HepG2 (cell line): ENCODE measurements around the gene QSER1. TPM values are rescaled to one million over a fixed set of nuclear protein-coding genes. Genes with fewer than 3 reads are reported as not detected.
A peak's percentile ranks its signal among the peaks of the same experiment; 100 is the strongest.

Experiments
- ATAC-seq: fragments of 200-7000 bp; cut with Tn5 transposase; 3 replicates; pipeline ENCODE4 v1.9.1; 2020; ENCODE audit warnings: mild to moderate bottlenecking, moderate library complexity
- BruUV-seq: library from RNA; stranded (reverse); fragments of 400-500 nt; replicated peaks from 2 replicates; lab custom pipeline; 2021; lab: Mats Ljungman, UMichigan
- CTCF ChIA-PET: fragments of 300-600 bp; formaldehyde crosslinking; extraction: SDS; loops from one replicate; lab custom pipeline; 2021; ENCODE audit warnings: low total read pairs, inconsistent platforms, low intra/inter-chr PET ratio; lab: Yijun Ruan, JAX
- POLR2A ChIA-PET: fragments of 350-600 bp; sonication (Branson Sonifier 250); formaldehyde crosslinking; loops from one replicate; lab custom pipeline; 2020; ENCODE audit warnings: antibody characterized with exemption, inconsistent platforms; lab: Yijun Ruan, JAX
- DNase-seq: peaks from one replicate; pipeline ENCODE4 v3.0.0-alpha.2; 2015; ENCODE audit warnings: low spot score
- FAIRE-seq: peaks from 3 replicates; lab custom pipeline; 2011; peaks lifted over from hg19 to GRCh38; lab: Jason Lieb, UNC
- H2AFZ ChIP-seq: one replicate; pipeline ENCODE4 v1.6.1; 2011; ENCODE audit warnings: low read length, inconsistent platforms
- H3K27ac ChIP-seq: fragments of 300-600 bp; 3 replicates; pipeline ENCODE4 v1.8.0; 2011; ENCODE audit warnings: mixed run types, mild to moderate bottlenecking, mixed read lengths, low read length, inconsistent platforms; ENCODE audit not compliant: insufficient read depth; ENCODE audit errors: extremely low read length
- H3K27me3 ChIP-seq, 2 experiments: fragments of 200-600 bp in 1 of 2; 2 replicates in 1 of 2; 3 replicates in 1 of 2; pipeline versions ENCODE4 v1.6.0 to v1.8.0; 2011; ENCODE audit warnings: low read length in 2 of 2, mild to moderate bottlenecking in 2 of 2, moderate library complexity in 2 of 2, inconsistent platforms in 1 of 2; ENCODE audit not compliant: insufficient read depth in 2 of 2, control insufficient read depth in 1 of 2
- H3K36me3 ChIP-seq, 2 experiments: fragments of 200-600 bp in 1 of 2; replicated peaks in 1 of 2; 2 replicates in 1 of 2; 3 replicates in 1 of 2; pipeline versions ENCODE4 v1.5.1 to v1.8.0; 2011; ENCODE audit warnings: low read length in 2 of 2, inconsistent platforms in 1 of 2; ENCODE audit not compliant: insufficient read depth in 2 of 2, control insufficient read depth in 1 of 2
- H3K4me1 ChIP-seq: 2 replicates; pipeline ENCODE4 v1.5.1; 2012; ENCODE audit warnings: low read length, inconsistent platforms; ENCODE audit not compliant: insufficient read depth
- H3K4me2 ChIP-seq: 2 replicates; pipeline ENCODE4 v1.6.0; 2011; ENCODE audit warnings: low read depth, low read length, inconsistent platforms
- H3K4me3 ChIP-seq, 3 experiments: fragments of 200-600 bp in 1 of 3; sonication (generic), shearing (Covaris generic) in 1 of 3; replicated peaks in 1 of 3; 2 replicates each; pipeline ENCODE4 v1.5.1; 2011 to 2016; ENCODE audit warnings: low read length in 3 of 3, inconsistent platforms in 2 of 3, low read depth in 2 of 3, mild to moderate bottlenecking in 2 of 3, control low read depth in 1 of 3, mixed read lengths in 1 of 3; ENCODE audit not compliant: insufficient read depth in 1 of 3
- H3K79me2 ChIP-seq: one replicate; pipeline ENCODE4 v1.6.1; 2011; ENCODE audit warnings: low read length, inconsistent platforms; ENCODE audit not compliant: insufficient read depth
- H3K9ac ChIP-seq: 2 replicates; pipeline ENCODE4 v1.6.0; 2011; ENCODE audit warnings: mild to moderate bottlenecking, low read depth, low read length, inconsistent platforms; ENCODE audit not compliant: insufficient read depth
- H3K9me3 ChIP-seq: 2 replicates; pipeline ENCODE4 v1.5.1; 2012; ENCODE audit warnings: mild to moderate bottlenecking, low read length
- H4K20me1 ChIP-seq: 2 replicates; pipeline ENCODE4 v1.6.0; 2011; ENCODE audit warnings: inconsistent platforms, mild to moderate bottlenecking, low read length, moderate library complexity; ENCODE audit not compliant: insufficient read depth
- GABPB1 ChIP-seq: IDR thresholded peaks from 2 replicates; pipeline ENCODE4 v1.6.1; 2016; ENCODE audit warnings: mild to moderate bottlenecking, missing genetic modification reagents, moderate library complexity, missing compliant biosample characterization
- PLRG1 ChIP-seq: fragments of 450-650 bp; conservative IDR thresholded peaks from 2 replicates; pipeline ENCODE4 v1.6.1; 2016
- RBM22 ChIP-seq: fragments of 200-400 bp; formaldehyde crosslinking; optimal IDR thresholded peaks from 2 replicates; pipeline ENCODE3; 2017; ENCODE audit warnings: mild to moderate bottlenecking, low read length, moderate library complexity
- SMARCC2 ChIP-seq: fragments of 450-650 bp; IDR thresholded peaks from 2 replicates; pipeline ENCODE4 v1.6.1; 2017; ENCODE audit warnings: antibody characterized with exemption, mild to moderate bottlenecking
- TRIM24 ChIP-seq: sonication (generic); formaldehyde crosslinking; IDR thresholded peaks from 2 replicates; pipeline ENCODE4 v1.8.0; 2022; ENCODE audit warnings: mild to moderate bottlenecking, missing genetic modification reagents
- ZEB1 ChIP-seq: IDR thresholded peaks from 2 replicates; pipeline ENCODE4 v1.6.1; 2012; ENCODE audit warnings: mild to moderate bottlenecking, low read depth, inconsistent platforms; ENCODE audit not compliant: insufficient replicate concordance
- ZNF329 ChIP-seq: sonication (generic); formaldehyde crosslinking; IDR thresholded peaks from 2 replicates; pipeline ENCODE4 v1.9.0; 2021; ENCODE audit warnings: low read depth, mild to moderate bottlenecking, missing genetic modification reagents
- ZNF776 ChIP-seq: sonication (generic); formaldehyde crosslinking; IDR thresholded peaks from 2 replicates; pipeline ENCODE4 v1.4.0; 2020; ENCODE audit warnings: mild to moderate bottlenecking, missing genetic modification reagents
- WGBS: methylation state at CpG from one replicate; pipeline ENCODE4 v1.1.6; 2017; ENCODE audit warnings: low lambda C conversion rate; 5-methylcytosine and 5-hydroxymethylcytosine counted together
- in situ Hi-C: cut with HindIII; loops from 2 replicates; pipeline ENCODE4 v1.10.0; 2017; ENCODE audit warnings: low pct_unique_long_range_greater_than_20kb; ENCODE audit not compliant: extremely low pct_ligation_motif_present
- intact Hi-C: fragments of 100-400 bp; cut with micrococcal nuclease; formaldehyde crosslinking; loops from one replicate; pipeline ENCODE4 v1.10.0; 2022; ENCODE audit not compliant: unreplicated experiment
- polyA plus RNA-seq, 8 experiments: library from polyadenylated mRNA; depleted of rRNA in 3 of 8; stranded (reverse) in 7 of 8; unstranded in 1 of 8; fragments of >200 nt; fragmentation: Illumina TruSeq in 4 of 8; extraction: Trizol in 4 of 8; gene quantifications; 2 replicates each; pipeline versions ENCODE4 v1.2.1 to v1.2.3, GENCODE V29; 2011 to 2016; ENCODE audit warnings: low read depth in 4 of 8, missing spikeins in 1 of 8, mixed read lengths in 1 of 8; ENCODE audit not compliant: insufficient read depth in 1 of 8
- total RNA-seq, 5 experiments: library from RNA; depleted of rRNA; stranded (reverse); fragments of >200 nt; fragmentation: Illumina TruSeq; extraction: Trizol; gene quantifications; 2 replicates each; pipeline ENCODE4 v1.2.3, GENCODE V29; 2016; ENCODE audit warnings: low read depth in 1 of 5
- TF ChIP-seq, protein P1 (sequence below): sonication (generic); formaldehyde crosslinking; IDR thresholded peaks from 2 replicates; pipeline ENCODE4 v1.9.0; 2022; ENCODE audit warnings: missing genetic modification reagents, mild to moderate bottlenecking, borderline replicate concordance
- TF ChIP-seq, protein P2 (sequence below): sonication (generic); formaldehyde crosslinking; IDR thresholded peaks from 2 replicates; pipeline ENCODE4 v1.5.0; 2020; ENCODE audit warnings: missing genetic modification reagents
- TF ChIP-seq, protein P3 (sequence below): fragments of 450-650 bp; IDR thresholded peaks from 2 replicates; pipeline ENCODE4 v1.6.1; 2017
- TF ChIP-seq, protein P4 (sequence below): sonication (generic); formaldehyde crosslinking; IDR thresholded peaks from 2 replicates; pipeline ENCODE4 v1.4.0; 2020; ENCODE audit warnings: mild to moderate bottlenecking, missing genetic modification reagents

QSER1 gene
- total and polyA plus RNA-seq, 2 of the 13 experiments (the other 11 are each of a cell fraction or from before 2014, with no cell fraction given): 8.9 to 17.3 TPM

DNA sequence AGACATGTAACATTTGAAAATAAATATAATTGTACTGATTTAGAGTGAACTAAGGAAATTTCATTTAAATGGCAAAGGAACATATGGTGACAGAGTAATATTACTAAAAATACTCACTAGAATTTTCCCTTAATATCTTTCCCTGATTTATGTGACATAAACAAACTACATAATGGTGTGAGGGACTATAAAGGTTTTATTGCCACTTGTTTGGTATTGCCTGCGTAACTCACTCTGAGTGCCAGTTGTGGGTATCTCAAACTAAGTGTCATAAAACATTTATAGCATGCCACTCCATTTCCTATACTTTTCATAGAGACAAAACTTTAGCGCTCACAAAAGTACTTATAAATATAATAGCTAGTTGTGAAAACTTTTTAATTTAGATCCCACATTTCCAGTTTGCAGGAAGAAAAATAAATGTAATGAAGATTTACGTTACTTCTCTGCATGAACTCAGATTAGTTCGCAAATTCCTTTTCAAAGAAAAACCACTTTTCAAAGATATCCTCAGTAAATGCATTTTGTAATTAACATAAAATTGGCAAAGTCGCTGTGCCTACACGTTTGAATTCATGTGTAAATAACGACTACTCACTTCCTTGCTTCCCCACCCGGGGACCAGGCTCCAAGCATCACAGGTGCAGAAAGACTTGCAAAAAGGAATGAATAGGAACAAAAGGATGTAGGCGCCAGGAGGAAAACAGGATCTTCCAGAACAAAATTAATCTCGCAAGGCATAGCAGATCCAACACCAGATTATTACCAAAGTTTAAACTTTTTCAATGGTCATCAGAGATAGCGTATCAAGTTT, 1.6 kb upstream of the QSER1 start:
- CTCF ChIA-PET: no interaction called here
- TF ChIP-seq ZNF776 (no peak), TRIM24 (CRISPR knock-in tag) (no peak), ZNF329 (CRISPR knock-in tag) (no peak), SMARCC2 (no peak), GABPB1 (CRISPR knock-in tag) (no peak), PLRG1 (no peak), RBM22 (no peak), ZEB1 (no peak)
- TF ChIP-seq, protein P1, sequence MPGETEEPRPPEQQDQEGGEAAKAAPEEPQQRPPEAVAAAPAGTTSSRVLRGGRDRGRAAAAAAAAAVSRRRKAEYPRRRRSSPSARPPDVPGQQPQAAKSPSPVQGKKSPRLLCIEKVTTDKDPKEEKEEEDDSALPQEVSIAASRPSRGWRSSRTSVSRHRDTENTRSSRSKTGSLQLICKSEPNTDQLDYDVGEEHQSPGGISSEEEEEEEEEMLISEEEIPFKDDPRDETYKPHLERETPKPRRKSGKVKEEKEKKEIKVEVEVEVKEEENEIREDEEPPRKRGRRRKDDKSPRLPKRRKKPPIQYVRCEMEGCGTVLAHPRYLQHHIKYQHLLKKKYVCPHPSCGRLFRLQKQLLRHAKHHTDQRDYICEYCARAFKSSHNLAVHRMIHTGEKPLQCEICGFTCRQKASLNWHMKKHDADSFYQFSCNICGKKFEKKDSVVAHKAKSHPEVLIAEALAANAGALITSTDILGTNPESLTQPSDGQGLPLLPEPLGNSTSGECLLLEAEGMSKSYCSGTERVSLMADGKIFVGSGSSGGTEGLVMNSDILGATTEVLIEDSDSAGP: no peak
- TF ChIP-seq, protein P2, sequence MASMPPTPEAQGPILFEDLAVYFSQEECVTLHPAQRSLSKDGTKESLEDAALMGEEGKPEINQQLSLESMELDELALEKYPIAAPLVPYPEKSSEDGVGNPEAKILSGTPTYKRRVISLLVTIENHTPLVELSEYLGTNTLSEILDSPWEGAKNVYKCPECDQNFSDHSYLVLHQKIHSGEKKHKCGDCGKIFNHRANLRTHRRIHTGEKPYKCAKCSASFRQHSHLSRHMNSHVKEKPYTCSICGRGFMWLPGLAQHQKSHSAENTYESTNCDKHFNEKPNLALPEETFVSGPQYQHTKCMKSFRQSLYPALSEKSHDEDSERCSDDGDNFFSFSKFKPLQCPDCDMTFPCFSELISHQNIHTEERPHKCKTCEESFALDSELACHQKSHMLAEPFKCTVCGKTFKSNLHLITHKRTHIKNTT (CRISPR knock-in tag): no peak
- TF ChIP-seq, protein P3, sequence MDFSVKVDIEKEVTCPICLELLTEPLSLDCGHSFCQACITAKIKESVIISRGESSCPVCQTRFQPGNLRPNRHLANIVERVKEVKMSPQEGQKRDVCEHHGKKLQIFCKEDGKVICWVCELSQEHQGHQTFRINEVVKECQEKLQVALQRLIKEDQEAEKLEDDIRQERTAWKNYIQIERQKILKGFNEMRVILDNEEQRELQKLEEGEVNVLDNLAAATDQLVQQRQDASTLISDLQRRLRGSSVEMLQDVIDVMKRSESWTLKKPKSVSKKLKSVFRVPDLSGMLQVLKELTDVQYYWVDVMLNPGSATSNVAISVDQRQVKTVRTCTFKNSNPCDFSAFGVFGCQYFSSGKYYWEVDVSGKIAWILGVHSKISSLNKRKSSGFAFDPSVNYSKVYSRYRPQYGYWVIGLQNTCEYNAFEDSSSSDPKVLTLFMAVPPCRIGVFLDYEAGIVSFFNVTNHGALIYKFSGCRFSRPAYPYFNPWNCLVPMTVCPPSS: no peak
- TF ChIP-seq, protein P4, sequence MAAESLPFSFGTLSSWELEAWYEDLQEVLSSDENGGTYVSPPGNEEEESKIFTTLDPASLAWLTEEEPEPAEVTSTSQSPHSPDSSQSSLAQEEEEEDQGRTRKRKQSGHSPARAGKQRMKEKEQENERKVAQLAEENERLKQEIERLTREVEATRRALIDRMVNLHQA (CRISPR knock-in tag): no peak

More for the DNA sequence above, 1.6 kb upstream of the QSER1 start:
- ATAC-seq (no peak), DNase-seq (no peak), FAIRE-seq (no peak)
- H3K9ac ChIP-seq: peak overlapping the region; percentile 97; the same call in 1 of the 2 replicates
- no peak overlapping the region for H2AFZ ChIP-seq
- H3K27me3 ChIP-seq: peaks cover 0 to 3% of the 10 kb centered on the region in 2 experiments; a peak in 1 of 5 replicates
- H3K9me3 ChIP-seq: no peaks in the 10 kb centered on the region
- no TSS peak for BruUV-seq
- in situ Hi-C loops: no loop called here
- H3K4me2 ChIP-seq: peak overlapping the region; percentile 76
- intact Hi-C loops: loop anchor here (5.0 kb wide), 1 partner anchor 271 kb away; the partner anchor contains the start of gene CSTF3
- H3K36me3 ChIP-seq: no peaks in the 10 kb centered on the region
- peak overlapping the region in 2 of 3 experiments; percentile 65 to 93; a peak in 2 of 6 replicates for H3K4me3 ChIP-seq
- peaks cover 26% of the 10 kb centered on the region for H3K79me2 ChIP-seq
- no peaks in the 10 kb centered on the region for H4K20me1 ChIP-seq
- POLR2A ChIA-PET: no interaction called here
- 86% methylated on average over 11 of the region's 11 CpGs for WGBS
- peaks cover 23% of the 10 kb centered on the region for H3K4me1 ChIP-seq
- no peak overlapping the region for H3K27ac ChIP-seq
